GM19099 (cell line): Measurements from ENCODE around the gene BEND6.

Experiments
- POLR2A ChIP-seq: IDR thresholded peaks from 3 replicates; pipeline ENCODE4 v1.6.1; 2011; ENCODE audit warnings: low read depth; ENCODE audit not compliant: insufficient read length; ENCODE audit errors: extremely low read depth

BEND6 gene

GRCh38 chr6:56956491-56956890 lies 1.6 kb downstream of the BEND6 start:
- TF ChIP-seq POLR2A = no peak

- TF ChIP-seq POLR2A = no peak
These were observed 2.9 kb downstream of the BEND6 start for GRCh38 chr6:56957856-56958255.

GRCh38 chr6:56958481-56958880 lies 3.6 kb downstream of the BEND6 start:
- no peak for TF ChIP-seq POLR2A

GRCh38 chr6:56959094-56959493 lies 4.2 kb downstream of the BEND6 start:
- no peak for TF ChIP-seq POLR2A

GRCh38 chr6:56959938-56960337 lies 5.0 kb downstream of the BEND6 start:
- TF ChIP-seq POLR2A = no peak

GRCh38 chr6:56961151-56961550 lies 6.2 kb downstream of the BEND6 start:
- TF ChIP-seq POLR2A = no peak

- TF ChIP-seq POLR2A = no peak
These were observed 7.5 kb downstream of the BEND6 start for GRCh38 chr6:56962441-56962840.

- TF ChIP-seq POLR2A = no peak
These were observed 8.1 kb downstream of the BEND6 start for GRCh38 chr6:56963043-56963442.

- no peak for TF ChIP-seq POLR2A
These were observed 8.9 kb downstream of the BEND6 start for GRCh38 chr6:56963793-56964192.

GRCh38 chr6:56965126-56965525 lies 10.2 kb downstream of the BEND6 start:
- no peak for TF ChIP-seq POLR2A

- TF ChIP-seq POLR2A = no peak
These were observed 15.9 kb downstream of the BEND6 start for GRCh38 chr6:56970849-56971248.

GRCh38 chr6:56977192-56977591 lies 22.3 kb downstream of the BEND6 start:
- no peak for TF ChIP-seq POLR2A

- TF ChIP-seq POLR2A = no peak
These were observed 23.6 kb downstream of the BEND6 start for GRCh38 chr6:56978530-56978929.

GRCh38 chr6:56984361-56984760 lies 29.5 kb downstream of the BEND6 start:
- TF ChIP-seq POLR2A = no peak

GRCh38 chr6:56984884-56985283 lies 30.0 kb downstream of the BEND6 start:
- no peak for TF ChIP-seq POLR2A

GRCh38 chr6:56986611-56987010 lies 31.7 kb downstream of the BEND6 start:
- TF ChIP-seq POLR2A = no peak

GRCh38 chr6:56988145-56988544 lies 33.2 kb downstream of the BEND6 start:
- no peak for TF ChIP-seq POLR2A

- TF ChIP-seq POLR2A = no peak
These were observed 37.1 kb downstream of the BEND6 start for GRCh38 chr6:56992036-56992435.

- TF ChIP-seq POLR2A = no peak
These were observed 37.8 kb downstream of the BEND6 start for GRCh38 chr6:56992703-56993102.
